Neural cell (in vitro differentiated cells): ENCODE measurements around the gene LRBA.

ENCODE experiments used
- RAD21 ChIP-seq: fragments of 450-650 bp; conservative IDR thresholded peaks from 2 replicates; pipeline ENCODE4 v1.6.1; 2014; ENCODE audit warnings: antibody characterized with exemption, mild to moderate bottlenecking, moderate library complexity
- SMC3 ChIP-seq: fragments of 450-650 bp; conservative IDR thresholded peaks from 2 replicates; pipeline ENCODE4 v1.6.1; 2014; ENCODE audit warnings: antibody characterized with exemption, mild to moderate bottlenecking, moderate library complexity; ENCODE audit not compliant: poor library complexity
- TF ChIP-seq, protein P1 (sequence below): fragments of 450-650 bp; IDR thresholded peaks from 2 replicates; pipeline ENCODE4 v1.5.1; 2014; ENCODE audit warnings: antibody characterized with exemption, mild to moderate bottlenecking, moderate library complexity; ENCODE audit not compliant: poor library complexity, severe bottlenecking

GRCh38 chr4:150497612-150498011 is 517.5 kb downstream of the LRBA start:
- TF ChIP-seq SMC3: no peak
- no peak for TF ChIP-seq RAD21
- TF ChIP-seq, protein P1, sequence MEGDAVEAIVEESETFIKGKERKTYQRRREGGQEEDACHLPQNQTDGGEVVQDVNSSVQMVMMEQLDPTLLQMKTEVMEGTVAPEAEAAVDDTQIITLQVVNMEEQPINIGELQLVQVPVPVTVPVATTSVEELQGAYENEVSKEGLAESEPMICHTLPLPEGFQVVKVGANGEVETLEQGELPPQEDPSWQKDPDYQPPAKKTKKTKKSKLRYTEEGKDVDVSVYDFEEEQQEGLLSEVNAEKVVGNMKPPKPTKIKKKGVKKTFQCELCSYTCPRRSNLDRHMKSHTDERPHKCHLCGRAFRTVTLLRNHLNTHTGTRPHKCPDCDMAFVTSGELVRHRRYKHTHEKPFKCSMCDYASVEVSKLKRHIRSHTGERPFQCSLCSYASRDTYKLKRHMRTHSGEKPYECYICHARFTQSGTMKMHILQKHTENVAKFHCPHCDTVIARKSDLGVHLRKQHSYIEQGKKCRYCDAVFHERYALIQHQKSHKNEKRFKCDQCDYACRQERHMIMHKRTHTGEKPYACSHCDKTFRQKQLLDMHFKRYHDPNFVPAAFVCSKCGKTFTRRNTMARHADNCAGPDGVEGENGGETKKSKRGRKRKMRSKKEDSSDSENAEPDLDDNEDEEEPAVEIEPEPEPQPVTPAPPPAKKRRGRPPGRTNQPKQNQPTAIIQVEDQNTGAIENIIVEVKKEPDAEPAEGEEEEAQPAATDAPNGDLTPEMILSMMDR: no peak
